ENCODE results near the gene KLK1.

GRCh38 chr19:50794876-50795663, 28.5 kb downstream of the KLK1 start:
- TF ChIP-seq, protein P1, sequence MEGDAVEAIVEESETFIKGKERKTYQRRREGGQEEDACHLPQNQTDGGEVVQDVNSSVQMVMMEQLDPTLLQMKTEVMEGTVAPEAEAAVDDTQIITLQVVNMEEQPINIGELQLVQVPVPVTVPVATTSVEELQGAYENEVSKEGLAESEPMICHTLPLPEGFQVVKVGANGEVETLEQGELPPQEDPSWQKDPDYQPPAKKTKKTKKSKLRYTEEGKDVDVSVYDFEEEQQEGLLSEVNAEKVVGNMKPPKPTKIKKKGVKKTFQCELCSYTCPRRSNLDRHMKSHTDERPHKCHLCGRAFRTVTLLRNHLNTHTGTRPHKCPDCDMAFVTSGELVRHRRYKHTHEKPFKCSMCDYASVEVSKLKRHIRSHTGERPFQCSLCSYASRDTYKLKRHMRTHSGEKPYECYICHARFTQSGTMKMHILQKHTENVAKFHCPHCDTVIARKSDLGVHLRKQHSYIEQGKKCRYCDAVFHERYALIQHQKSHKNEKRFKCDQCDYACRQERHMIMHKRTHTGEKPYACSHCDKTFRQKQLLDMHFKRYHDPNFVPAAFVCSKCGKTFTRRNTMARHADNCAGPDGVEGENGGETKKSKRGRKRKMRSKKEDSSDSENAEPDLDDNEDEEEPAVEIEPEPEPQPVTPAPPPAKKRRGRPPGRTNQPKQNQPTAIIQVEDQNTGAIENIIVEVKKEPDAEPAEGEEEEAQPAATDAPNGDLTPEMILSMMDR (conservative IDR thresholded peaks at IDR 0.05 in 1 of 2, IDR thresholded peaks at IDR 0.05 in 1 of 2; ENCODE audit: low read depth in 1 of 2, low read length in 2 of 2): peak in 1 of 2 donors; percentile 17
- TF ChIP-seq EZH2 (IDR thresholded peaks at IDR 0.05; ENCODE audit: low read length, missing control alignments): no peak
